ENCODE data around the gene C10orf90.

DNA sequence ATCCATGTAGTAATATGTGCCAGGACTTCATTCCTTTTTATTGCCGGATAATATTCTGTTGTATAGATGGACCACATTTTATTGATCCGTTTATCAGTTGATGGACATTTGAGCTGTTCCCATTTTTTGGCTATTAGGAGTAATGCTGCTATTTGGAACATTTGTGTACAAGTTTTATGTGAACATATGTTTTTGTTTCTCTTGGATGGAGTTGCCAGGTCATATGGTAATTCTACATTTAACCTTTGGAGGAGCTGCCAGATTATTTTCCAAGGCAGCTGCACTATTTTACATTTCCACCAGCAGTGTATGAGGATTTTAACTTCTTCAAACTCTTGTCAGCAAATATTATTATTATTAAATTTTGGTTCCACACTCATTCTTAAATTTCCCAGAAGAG is 59.2 kb downstream of the C10orf90 start:
- no peak for TF ChIP-seq JUND (IDR thresholded peaks at IDR 0.05)
- TF ChIP-seq, protein P1, sequence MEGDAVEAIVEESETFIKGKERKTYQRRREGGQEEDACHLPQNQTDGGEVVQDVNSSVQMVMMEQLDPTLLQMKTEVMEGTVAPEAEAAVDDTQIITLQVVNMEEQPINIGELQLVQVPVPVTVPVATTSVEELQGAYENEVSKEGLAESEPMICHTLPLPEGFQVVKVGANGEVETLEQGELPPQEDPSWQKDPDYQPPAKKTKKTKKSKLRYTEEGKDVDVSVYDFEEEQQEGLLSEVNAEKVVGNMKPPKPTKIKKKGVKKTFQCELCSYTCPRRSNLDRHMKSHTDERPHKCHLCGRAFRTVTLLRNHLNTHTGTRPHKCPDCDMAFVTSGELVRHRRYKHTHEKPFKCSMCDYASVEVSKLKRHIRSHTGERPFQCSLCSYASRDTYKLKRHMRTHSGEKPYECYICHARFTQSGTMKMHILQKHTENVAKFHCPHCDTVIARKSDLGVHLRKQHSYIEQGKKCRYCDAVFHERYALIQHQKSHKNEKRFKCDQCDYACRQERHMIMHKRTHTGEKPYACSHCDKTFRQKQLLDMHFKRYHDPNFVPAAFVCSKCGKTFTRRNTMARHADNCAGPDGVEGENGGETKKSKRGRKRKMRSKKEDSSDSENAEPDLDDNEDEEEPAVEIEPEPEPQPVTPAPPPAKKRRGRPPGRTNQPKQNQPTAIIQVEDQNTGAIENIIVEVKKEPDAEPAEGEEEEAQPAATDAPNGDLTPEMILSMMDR (IDR thresholded peaks at IDR 0.05; ENCODE audit: low read depth, low read length, missing input control): no peak
- TF ChIP-seq RAD21 (IDR thresholded peaks at IDR 0.05): no peak
- TF ChIP-seq, protein P2, sequence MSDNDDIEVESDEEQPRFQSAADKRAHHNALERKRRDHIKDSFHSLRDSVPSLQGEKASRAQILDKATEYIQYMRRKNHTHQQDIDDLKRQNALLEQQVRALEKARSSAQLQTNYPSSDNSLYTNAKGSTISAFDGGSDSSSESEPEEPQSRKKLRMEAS (IDR thresholded peaks at IDR 0.05): no peak
- TF ChIP-seq TAF1 (conservative IDR thresholded peaks at IDR 0.05): no peak
- TF ChIP-seq, protein P3, sequence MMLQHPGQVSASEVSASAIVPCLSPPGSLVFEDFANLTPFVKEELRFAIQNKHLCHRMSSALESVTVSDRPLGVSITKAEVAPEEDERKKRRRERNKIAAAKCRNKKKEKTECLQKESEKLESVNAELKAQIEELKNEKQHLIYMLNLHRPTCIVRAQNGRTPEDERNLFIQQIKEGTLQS (IDR thresholded peaks at IDR 0.05): no peak
- TF ChIP-seq RXRA (IDR thresholded peaks at IDR 0.05): no peak
- TF ChIP-seq, protein P4, sequence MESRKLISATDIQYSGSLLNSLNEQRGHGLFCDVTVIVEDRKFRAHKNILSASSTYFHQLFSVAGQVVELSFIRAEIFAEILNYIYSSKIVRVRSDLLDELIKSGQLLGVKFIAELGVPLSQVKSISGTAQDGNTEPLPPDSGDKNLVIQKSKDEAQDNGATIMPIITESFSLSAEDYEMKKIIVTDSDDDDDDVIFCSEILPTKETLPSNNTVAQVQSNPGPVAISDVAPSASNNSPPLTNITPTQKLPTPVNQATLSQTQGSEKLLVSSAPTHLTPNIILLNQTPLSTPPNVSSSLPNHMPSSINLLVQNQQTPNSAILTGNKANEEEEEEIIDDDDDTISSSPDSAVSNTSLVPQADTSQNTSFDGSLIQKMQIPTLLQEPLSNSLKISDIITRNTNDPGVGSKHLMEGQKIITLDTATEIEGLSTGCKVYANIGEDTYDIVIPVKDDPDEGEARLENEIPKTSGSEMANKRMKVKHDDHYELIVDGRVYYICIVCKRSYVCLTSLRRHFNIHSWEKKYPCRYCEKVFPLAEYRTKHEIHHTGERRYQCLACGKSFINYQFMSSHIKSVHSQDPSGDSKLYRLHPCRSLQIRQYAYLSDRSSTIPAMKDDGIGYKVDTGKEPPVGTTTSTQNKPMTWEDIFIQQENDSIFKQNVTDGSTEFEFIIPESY (IDR thresholded peaks at IDR 0.05): no peak
- TF ChIP-seq YY1 (IDR thresholded peaks at IDR 0.05): no peak
- TF ChIP-seq SP1 (IDR thresholded peaks at IDR 0.05): no peak
- TF ChIP-seq, protein P5, sequence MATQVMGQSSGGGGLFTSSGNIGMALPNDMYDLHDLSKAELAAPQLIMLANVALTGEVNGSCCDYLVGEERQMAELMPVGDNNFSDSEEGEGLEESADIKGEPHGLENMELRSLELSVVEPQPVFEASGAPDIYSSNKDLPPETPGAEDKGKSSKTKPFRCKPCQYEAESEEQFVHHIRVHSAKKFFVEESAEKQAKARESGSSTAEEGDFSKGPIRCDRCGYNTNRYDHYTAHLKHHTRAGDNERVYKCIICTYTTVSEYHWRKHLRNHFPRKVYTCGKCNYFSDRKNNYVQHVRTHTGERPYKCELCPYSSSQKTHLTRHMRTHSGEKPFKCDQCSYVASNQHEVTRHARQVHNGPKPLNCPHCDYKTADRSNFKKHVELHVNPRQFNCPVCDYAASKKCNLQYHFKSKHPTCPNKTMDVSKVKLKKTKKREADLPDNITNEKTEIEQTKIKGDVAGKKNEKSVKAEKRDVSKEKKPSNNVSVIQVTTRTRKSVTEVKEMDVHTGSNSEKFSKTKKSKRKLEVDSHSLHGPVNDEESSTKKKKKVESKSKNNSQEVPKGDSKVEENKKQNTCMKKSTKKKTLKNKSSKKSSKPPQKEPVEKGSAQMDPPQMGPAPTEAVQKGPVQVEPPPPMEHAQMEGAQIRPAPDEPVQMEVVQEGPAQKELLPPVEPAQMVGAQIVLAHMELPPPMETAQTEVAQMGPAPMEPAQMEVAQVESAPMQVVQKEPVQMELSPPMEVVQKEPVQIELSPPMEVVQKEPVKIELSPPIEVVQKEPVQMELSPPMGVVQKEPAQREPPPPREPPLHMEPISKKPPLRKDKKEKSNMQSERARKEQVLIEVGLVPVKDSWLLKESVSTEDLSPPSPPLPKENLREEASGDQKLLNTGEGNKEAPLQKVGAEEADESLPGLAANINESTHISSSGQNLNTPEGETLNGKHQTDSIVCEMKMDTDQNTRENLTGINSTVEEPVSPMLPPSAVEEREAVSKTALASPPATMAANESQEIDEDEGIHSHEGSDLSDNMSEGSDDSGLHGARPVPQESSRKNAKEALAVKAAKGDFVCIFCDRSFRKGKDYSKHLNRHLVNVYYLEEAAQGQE (IDR thresholded peaks at IDR 0.05): no peak
- TF ChIP-seq GABPA (IDR thresholded peaks at IDR 0.05 in 1 of 2, conservative IDR thresholded peaks at IDR 0.05 in 1 of 2): no peak
- no peak for TF ChIP-seq FOXA1 (IDR thresholded peaks at IDR 0.05)
- no peak for TF ChIP-seq EGR1 (IDR thresholded peaks at IDR 0.05; ENCODE audit: low read depth in 2 of 2)

Data from liver (tissue), 3 donors.